Loucy (cell line): ENCODE measurements around the gene CEP135.
"Not testable (repeated sequence)": the region's sequence is repeated elsewhere in the genome, so short reads cannot be mapped to it uniquely, and the experiment has no call there.

Experiments used
- H2AFZ ChIP-seq: fragments of 200-600 bp; sonication (generic); 2 replicates; pipeline ENCODE4 v1.6.0; 2016; ENCODE audit warnings: antibody characterized with exemption, mild to moderate bottlenecking, low read length, moderate library complexity
- H3F3A ChIP-seq: fragments of 200-600 bp; 2 replicates; pipeline ENCODE4 v1.6.0; 2016; ENCODE audit warnings: antibody characterized with exemption, low read depth, mild to moderate bottlenecking
- H3K27me3 ChIP-seq: fragments of 200-600 bp; sonication (generic); 2 replicates; pipeline ENCODE4 v1.6.1; 2014; ENCODE audit warnings: low read length, mild to moderate bottlenecking; ENCODE audit not compliant: insufficient read depth, poor library complexity, severe bottlenecking
- H3K36me3 ChIP-seq: fragments of 200-600 bp; sonication (generic); 2 replicates; pipeline ENCODE4 v1.6.1; 2016; ENCODE audit warnings: low read length; ENCODE audit not compliant: insufficient read depth
- H3K4me1 ChIP-seq: fragments of 200-600 bp; sonication (generic); 2 replicates; pipeline ENCODE4 v1.5.1; 2014; ENCODE audit warnings: low read length, mild to moderate bottlenecking; ENCODE audit not compliant: insufficient read depth, poor library complexity, severe bottlenecking
- H3K4me2 ChIP-seq: fragments of 200-600 bp; sonication (generic); 2 replicates; pipeline ENCODE4 v1.6.0; 2014; ENCODE audit warnings: antibody characterized with exemption, low read length, low read depth, mild to moderate bottlenecking; ENCODE audit not compliant: poor library complexity, severe bottlenecking
- H3K4me3 ChIP-seq: fragments of 200-600 bp; sonication (generic); 2 replicates; pipeline ENCODE4 v1.5.1; 2014; ENCODE audit warnings: low read length, mild to moderate bottlenecking, mixed read lengths; ENCODE audit not compliant: poor library complexity, severe bottlenecking
- H3K79me2 ChIP-seq: fragments of 200-600 bp; sonication (generic); 2 replicates; pipeline ENCODE4 v1.6.1; 2014; ENCODE audit warnings: low read length; ENCODE audit not compliant: insufficient read depth
- H3K9ac ChIP-seq: fragments of 200-600 bp; sonication (generic); 2 replicates; pipeline ENCODE4 v1.6.0; 2014; ENCODE audit warnings: mild to moderate bottlenecking, low read depth, low read length, moderate library complexity; ENCODE audit not compliant: poor library complexity, severe bottlenecking
- H3K9me2 ChIP-seq: fragments of 200-600 bp; sonication (generic); replicated peaks from 2 replicates; pipeline ENCODE4 v1.6.1; 2016; ENCODE audit warnings: low read depth, low read length, mixed read lengths
- H3K9me3 ChIP-seq: fragments of 200-600 bp; sonication (generic); 2 replicates; pipeline ENCODE4 v1.6.1; 2014; ENCODE audit warnings: mild to moderate bottlenecking, antibody characterized with exemption, low read length, low read depth; ENCODE audit not compliant: insufficient read depth
- H4K20me1 ChIP-seq: fragments of 200-600 bp; sonication (generic); 2 replicates; pipeline ENCODE4 v1.6.0; 2014; ENCODE audit warnings: antibody characterized with exemption, low read length, mild to moderate bottlenecking; ENCODE audit not compliant: insufficient read depth, poor library complexity, severe bottlenecking
- CTCF ChIP-seq: fragments of 200-600 bp; sonication (generic); conservative IDR thresholded peaks from 2 replicates; pipeline ENCODE4 v1.5.1; 2014; ENCODE audit warnings: mild to moderate bottlenecking, antibody characterized with exemption, low read length
- EZH2phosphoT487 ChIP-seq: fragments of 200-600 bp; IDR thresholded peaks from 2 replicates; pipeline ENCODE4 v1.6.1; 2018; ENCODE audit warnings: antibody characterized with exemption, mild to moderate bottlenecking, moderate library complexity, borderline replicate concordance

Gene CEP135

GRCh38 chr4:56067826-56068225 is 119.1 kb downstream of the CEP135 start:
- Histone ChIP-seq H3K4me3 (no peak overlapping the region), H3K9me2 (no peaks in the 10 kb centered on the region), H3K27me3 (no peaks in the 10 kb centered on the region), H3K9me3 (no peaks in the 10 kb centered on the region), H4K20me1 (no peaks in the 10 kb centered on the region), H3K4me2 (no peak overlapping the region), H3K9ac (no peak overlapping the region), H3K36me3 (no peaks in the 10 kb centered on the region), H3K4me1 (no peaks in the 10 kb centered on the region), H3F3A (no peaks in the 10 kb centered on the region), H3K79me2 (no peaks in the 10 kb centered on the region), H2AFZ (no peak overlapping the region)
- TF ChIP-seq CTCF = no peak

- H3K79me2 ChIP-seq, H3K9me3 ChIP-seq, H3K9me2 ChIP-seq, H3K4me3 ChIP-seq, H3K4me1 ChIP-seq, H3K9ac ChIP-seq, H3F3A ChIP-seq, H3K27me3 ChIP-seq, H4K20me1 ChIP-seq, H3K4me2 ChIP-seq, H3K36me3 ChIP-seq, H2AFZ ChIP-seq: not testable (repeated sequence)
These were observed 124.0 kb downstream of the CEP135 start for GRCh38 chr4:56072730-56073129.

DNA sequence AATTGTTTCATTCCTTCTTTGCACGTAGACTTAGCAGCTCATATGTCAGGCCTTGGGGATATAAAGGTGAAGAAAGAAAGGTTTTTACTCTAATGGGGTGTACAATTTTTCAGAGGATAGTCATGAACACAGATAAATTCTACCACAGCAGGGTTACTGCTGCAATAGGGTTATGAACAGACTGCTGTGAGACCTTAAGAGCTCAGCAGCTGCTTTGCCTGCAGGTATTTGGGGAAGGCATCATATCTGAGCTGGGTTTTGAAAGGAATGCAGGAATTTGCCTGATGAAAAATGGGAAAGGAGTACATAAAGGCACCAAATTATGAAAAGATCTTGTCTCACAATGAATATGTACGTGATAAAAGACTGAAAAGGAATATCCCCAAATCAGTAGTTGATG is 128.9 kb downstream of the CEP135 start:
- no peak overlapping the region for H3K4me3 ChIP-seq
- H3K9me3 ChIP-seq = no peaks in the 10 kb centered on the region
- no peaks in the 10 kb centered on the region for H3K79me2 ChIP-seq
- no peaks in the 10 kb centered on the region for H3K27me3 ChIP-seq
- no peaks in the 10 kb centered on the region for H3F3A ChIP-seq
- H2AFZ ChIP-seq = no peak overlapping the region
- no peaks in the 10 kb centered on the region for H4K20me1 ChIP-seq
- H3K36me3 ChIP-seq = no peaks in the 10 kb centered on the region
- H3K9ac ChIP-seq = no peak overlapping the region
- H3K4me2 ChIP-seq = no peak overlapping the region
- no peaks in the 10 kb centered on the region for H3K9me2 ChIP-seq
- TF ChIP-seq EZH2phosphoT487 = no peak
- TF ChIP-seq CTCF = no peak
- H3K4me1 ChIP-seq = no peaks in the 10 kb centered on the region

DNA sequence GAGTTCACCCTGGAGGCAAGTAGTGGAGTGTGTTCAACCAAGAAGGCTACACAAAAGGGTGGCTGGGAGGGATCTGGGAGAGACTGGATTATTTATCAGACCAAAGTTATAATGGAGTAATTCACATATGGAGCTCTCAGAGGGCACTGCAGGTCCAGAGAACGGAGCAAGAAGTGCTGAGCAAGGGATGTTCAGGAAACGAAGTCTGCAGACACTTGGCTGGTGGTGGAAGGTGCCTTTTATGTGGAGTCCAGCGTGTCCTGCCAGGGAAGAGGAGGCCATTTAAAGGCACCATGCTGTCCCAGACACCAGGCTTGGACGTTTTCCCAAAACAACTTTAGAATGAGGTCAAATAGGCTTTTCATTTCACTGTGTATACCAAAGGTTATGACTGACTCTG is 130.1 kb downstream of the CEP135 start:
- no peaks in the 10 kb centered on the region for H4K20me1 ChIP-seq
- H3K4me2 ChIP-seq = no peak overlapping the region
- no peak overlapping the region for H3K9ac ChIP-seq
- no peaks in the 10 kb centered on the region for H3K27me3 ChIP-seq
- no peaks in the 10 kb centered on the region for H3K79me2 ChIP-seq
- H3K36me3 ChIP-seq = no peaks in the 10 kb centered on the region
- no peaks in the 10 kb centered on the region for H3K9me2 ChIP-seq
- no peaks in the 10 kb centered on the region for H3K4me1 ChIP-seq
- no peaks in the 10 kb centered on the region for H3F3A ChIP-seq
- no peak overlapping the region for H3K4me3 ChIP-seq
- TF ChIP-seq EZH2phosphoT487 = no peak
- no peaks in the 10 kb centered on the region for H3K9me3 ChIP-seq
- H2AFZ ChIP-seq = no peak overlapping the region
